ENCODE results near the gene EPG5. TPM values are rescaled to one million over a fixed set of nuclear protein-coding genes. Genes with fewer than 3 reads are reported as not detected.

Gene EPG5
- total RNA-seq, 1 donor from 2014 or later, result 34.0 TPM

DNA sequence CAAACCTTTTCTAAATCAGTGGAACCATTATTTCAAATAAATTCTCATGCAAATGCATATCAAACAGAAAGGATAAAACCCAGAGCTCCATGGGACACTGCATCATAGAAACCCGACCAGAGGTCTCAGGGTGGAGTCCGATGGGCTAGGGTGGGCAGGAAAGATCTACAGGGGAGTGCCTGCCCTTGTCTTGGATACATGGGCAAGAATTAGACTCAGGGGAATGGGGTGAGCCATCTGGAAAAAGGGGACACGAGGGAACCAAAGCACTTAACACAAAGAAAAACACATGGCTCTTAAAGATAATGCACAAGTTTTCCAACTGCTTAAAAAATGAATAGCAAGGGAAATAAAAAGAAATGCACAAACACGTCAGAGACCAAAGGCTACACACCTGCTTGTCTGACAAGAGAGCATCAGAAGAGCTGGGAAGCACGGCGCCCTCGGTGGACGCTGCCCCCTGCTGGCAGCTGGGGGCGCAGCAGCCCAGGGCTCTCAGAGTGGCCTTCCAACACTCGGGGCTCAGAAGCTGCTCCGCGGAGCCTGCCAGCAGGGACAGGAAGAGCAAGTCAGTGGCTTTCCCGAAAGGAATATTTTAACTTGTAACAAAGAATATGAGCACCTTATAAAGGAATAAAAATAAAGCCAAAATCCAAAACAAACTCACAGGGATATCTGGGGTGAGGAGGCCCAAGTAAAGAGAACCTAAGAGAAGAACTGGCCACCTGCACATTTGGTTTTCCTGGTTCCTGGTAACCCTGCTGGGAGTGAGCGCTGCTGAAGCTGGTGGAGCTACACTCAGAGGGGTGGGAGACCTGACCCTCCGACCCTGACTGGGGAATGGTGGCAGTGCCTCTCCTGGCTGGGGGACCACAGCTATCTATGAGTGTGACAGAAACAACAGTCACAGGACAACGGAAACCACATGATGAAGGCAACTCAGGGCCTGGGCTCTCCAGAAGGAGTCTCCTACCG, 87.2 kb downstream of the EPG5 start:
- Mint-ChIP-seq H3K27me3 (ENCODE audit: insufficient read depth, low read depth) (no peaks in the 10 kb centered on the region), H3K9me3 (peaks cover 2% of the 10 kb centered on the region), H3K36me3 (peaks cover 24% of the 10 kb centered on the region), H3K4me1 (peaks cover 9% of the 10 kb centered on the region), H3K27ac (no peak overlapping the region), H3K4me3 (no peak overlapping the region)
- Histone ChIP-seq H3K4me3 (no peak overlapping the region), H3K9ac (no peak overlapping the region), H3K27me3 (no peaks in the 10 kb centered on the region), H3K27ac (no peak overlapping the region), H3K9me3 (ENCODE audit: low read depth) (no peaks in the 10 kb centered on the region), H3K36me3 (peaks cover 8% of the 10 kb centered on the region), H4K20me1 (ENCODE audit: low read depth) (no peaks in the 10 kb centered on the region), H3K4me1 (no peaks in the 10 kb centered on the region), H3K79me2 (ENCODE audit: low read depth) (no peaks in the 10 kb centered on the region), H3K4me2 (no peak overlapping the region), H2AFZ (replicated peaks) (no peak overlapping the region), H3F3A (ENCODE audit: low read depth) (no peaks in the 10 kb centered on the region)
- DNase-seq (ENCODE audit: low spot score), result peak; percentile 86
- TF ChIP-seq, protein P1, sequence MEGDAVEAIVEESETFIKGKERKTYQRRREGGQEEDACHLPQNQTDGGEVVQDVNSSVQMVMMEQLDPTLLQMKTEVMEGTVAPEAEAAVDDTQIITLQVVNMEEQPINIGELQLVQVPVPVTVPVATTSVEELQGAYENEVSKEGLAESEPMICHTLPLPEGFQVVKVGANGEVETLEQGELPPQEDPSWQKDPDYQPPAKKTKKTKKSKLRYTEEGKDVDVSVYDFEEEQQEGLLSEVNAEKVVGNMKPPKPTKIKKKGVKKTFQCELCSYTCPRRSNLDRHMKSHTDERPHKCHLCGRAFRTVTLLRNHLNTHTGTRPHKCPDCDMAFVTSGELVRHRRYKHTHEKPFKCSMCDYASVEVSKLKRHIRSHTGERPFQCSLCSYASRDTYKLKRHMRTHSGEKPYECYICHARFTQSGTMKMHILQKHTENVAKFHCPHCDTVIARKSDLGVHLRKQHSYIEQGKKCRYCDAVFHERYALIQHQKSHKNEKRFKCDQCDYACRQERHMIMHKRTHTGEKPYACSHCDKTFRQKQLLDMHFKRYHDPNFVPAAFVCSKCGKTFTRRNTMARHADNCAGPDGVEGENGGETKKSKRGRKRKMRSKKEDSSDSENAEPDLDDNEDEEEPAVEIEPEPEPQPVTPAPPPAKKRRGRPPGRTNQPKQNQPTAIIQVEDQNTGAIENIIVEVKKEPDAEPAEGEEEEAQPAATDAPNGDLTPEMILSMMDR (IDR thresholded peaks at IDR 0.05), result peak; percentile 100
- TF ChIP-seq EZH2 (IDR thresholded peaks at IDR 0.05), result no peak
- no peak for TF ChIP-seq EZH2phosphoT487 (IDR thresholded peaks at IDR 0.05)

DNA sequence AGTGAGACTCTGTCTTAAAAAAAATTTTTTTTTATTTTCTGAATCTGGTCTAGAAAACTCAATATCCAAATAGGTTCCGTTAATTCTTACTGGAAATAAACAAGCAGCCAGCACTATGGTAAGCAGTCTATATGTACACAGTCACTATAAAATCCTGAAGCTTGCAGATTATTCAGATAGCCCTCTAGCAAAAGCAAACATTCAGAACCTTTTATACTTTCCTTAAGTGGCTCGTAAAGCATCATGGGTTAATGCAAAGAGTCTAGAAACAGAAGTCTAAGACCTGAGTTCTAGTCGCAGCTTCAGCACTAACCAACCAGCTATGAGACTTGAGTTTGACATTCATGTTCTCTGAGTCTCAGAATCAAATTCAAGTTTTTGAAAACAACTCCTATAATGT, 89.7 kb downstream of the EPG5 start:
- H3K27me3 Mint-ChIP-seq (ENCODE audit: insufficient read depth, low read depth), result no peaks in the 10 kb centered on the region
- H3K9me3 ChIP-seq (ENCODE audit: low read depth), result no peaks in the 10 kb centered on the region
- H3K36me3 Mint-ChIP-seq, result peaks cover 38% of the 10 kb centered on the region
- TF ChIP-seq EZH2 (IDR thresholded peaks at IDR 0.05) (no peak), EZH2phosphoT487 (IDR thresholded peaks at IDR 0.05) (no peak)
- TF ChIP-seq, protein P1 (IDR thresholded peaks at IDR 0.05), result no peak
- no peak overlapping the region for H3K4me3 Mint-ChIP-seq
- no peak overlapping the region for H3K9ac ChIP-seq
- H3K4me3 ChIP-seq, result no peak overlapping the region
- H3K36me3 ChIP-seq, result peaks cover 8% of the 10 kb centered on the region
- DNase-seq (ENCODE audit: low spot score), result no peak
- H3K27ac Mint-ChIP-seq, result no peak overlapping the region
- peaks cover 2% of the 10 kb centered on the region for H3K9me3 Mint-ChIP-seq
- H3F3A ChIP-seq (ENCODE audit: low read depth), result no peaks in the 10 kb centered on the region
- no peaks in the 10 kb centered on the region for H3K4me1 ChIP-seq
- no peak overlapping the region for H3K4me2 ChIP-seq
- H3K4me1 Mint-ChIP-seq, result peaks cover 2% of the 10 kb centered on the region
- no peaks in the 10 kb centered on the region for H3K27me3 ChIP-seq
- H3K79me2 ChIP-seq (ENCODE audit: low read depth), result no peaks in the 10 kb centered on the region
- no peak overlapping the region for H3K27ac ChIP-seq
- no peak overlapping the region for H2AFZ ChIP-seq (replicated peaks)
- no peaks in the 10 kb centered on the region for H4K20me1 ChIP-seq (ENCODE audit: low read depth)

DNA sequence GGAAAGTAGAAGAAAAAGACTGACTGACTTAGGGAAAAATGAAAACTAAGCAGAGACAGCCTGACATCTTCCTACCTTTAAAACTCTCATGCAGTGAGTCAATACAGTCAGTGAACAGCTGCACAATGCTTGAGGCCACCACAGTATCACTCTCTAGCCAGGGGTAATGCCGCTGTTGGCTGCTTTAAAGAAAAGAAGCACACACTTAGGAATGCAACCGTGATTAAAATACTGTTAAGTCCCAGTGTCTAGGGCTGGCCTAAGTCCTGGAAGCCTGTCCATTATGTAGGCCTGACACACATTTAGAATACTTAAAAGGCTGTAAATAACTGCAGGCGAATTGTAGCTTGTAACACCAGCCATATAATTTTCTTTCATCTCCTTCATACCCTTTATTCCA, 91.0 kb downstream of the EPG5 start:
- no peaks in the 10 kb centered on the region for H4K20me1 ChIP-seq (ENCODE audit: low read depth)
- H3K27ac ChIP-seq, result no peak overlapping the region
- peak; percentile 19 for DNase-seq (ENCODE audit: low spot score)
- H3K9me3 ChIP-seq (ENCODE audit: low read depth), result no peaks in the 10 kb centered on the region
- H3K27me3 Mint-ChIP-seq (ENCODE audit: insufficient read depth, low read depth), result no peaks in the 10 kb centered on the region
- peaks cover 8% of the 10 kb centered on the region for H3K36me3 ChIP-seq
- H3K4me1 Mint-ChIP-seq, result peaks cover 2% of the 10 kb centered on the region
- H3K27me3 ChIP-seq, result no peaks in the 10 kb centered on the region
- H3K4me3 Mint-ChIP-seq, result no peak overlapping the region
- no peak overlapping the region for H3K9ac ChIP-seq
- H3K36me3 Mint-ChIP-seq, result peaks cover 42% of the 10 kb centered on the region
- no peaks in the 10 kb centered on the region for H3K79me2 ChIP-seq (ENCODE audit: low read depth)
- no peak overlapping the region for H3K4me2 ChIP-seq
- no peaks in the 10 kb centered on the region for H3K4me1 ChIP-seq
- no peaks in the 10 kb centered on the region for H3F3A ChIP-seq (ENCODE audit: low read depth)
- H3K27ac Mint-ChIP-seq, result no peak overlapping the region
- TF ChIP-seq EZH2 (IDR thresholded peaks at IDR 0.05), result no peak
- TF ChIP-seq, protein P1 (IDR thresholded peaks at IDR 0.05), result no peak
- TF ChIP-seq EZH2phosphoT487 (IDR thresholded peaks at IDR 0.05), result no peak
- peaks cover 2% of the 10 kb centered on the region for H3K9me3 Mint-ChIP-seq
- H2AFZ ChIP-seq (replicated peaks), result no peak overlapping the region
- H3K4me3 ChIP-seq, result no peak overlapping the region

Data from neural progenitor cell (in vitro differentiated cells).